Measurements from ENCODE around the gene MICAL3. TPM values are rescaled to one million over a fixed set of nuclear protein-coding genes. Genes with fewer than 3 reads are reported as not detected.

MICAL3 gene
- total RNA-seq, 1 donor from 2014 or later, result 47.5 TPM

- TF ChIP-seq, protein P1, sequence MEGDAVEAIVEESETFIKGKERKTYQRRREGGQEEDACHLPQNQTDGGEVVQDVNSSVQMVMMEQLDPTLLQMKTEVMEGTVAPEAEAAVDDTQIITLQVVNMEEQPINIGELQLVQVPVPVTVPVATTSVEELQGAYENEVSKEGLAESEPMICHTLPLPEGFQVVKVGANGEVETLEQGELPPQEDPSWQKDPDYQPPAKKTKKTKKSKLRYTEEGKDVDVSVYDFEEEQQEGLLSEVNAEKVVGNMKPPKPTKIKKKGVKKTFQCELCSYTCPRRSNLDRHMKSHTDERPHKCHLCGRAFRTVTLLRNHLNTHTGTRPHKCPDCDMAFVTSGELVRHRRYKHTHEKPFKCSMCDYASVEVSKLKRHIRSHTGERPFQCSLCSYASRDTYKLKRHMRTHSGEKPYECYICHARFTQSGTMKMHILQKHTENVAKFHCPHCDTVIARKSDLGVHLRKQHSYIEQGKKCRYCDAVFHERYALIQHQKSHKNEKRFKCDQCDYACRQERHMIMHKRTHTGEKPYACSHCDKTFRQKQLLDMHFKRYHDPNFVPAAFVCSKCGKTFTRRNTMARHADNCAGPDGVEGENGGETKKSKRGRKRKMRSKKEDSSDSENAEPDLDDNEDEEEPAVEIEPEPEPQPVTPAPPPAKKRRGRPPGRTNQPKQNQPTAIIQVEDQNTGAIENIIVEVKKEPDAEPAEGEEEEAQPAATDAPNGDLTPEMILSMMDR (conservative IDR thresholded peaks at IDR 0.05; ENCODE audit: low read depth, low read length), result peak; percentile 24
- H3K4me3 ChIP-seq (ENCODE audit: low read depth, low read length), result no peak overlapping the region
- DNase-seq (ENCODE audit: low read depth), result peak; percentile 30
Measured at GRCh38 chr22:17836992-17837742, 187.2 kb downstream of the MICAL3 start.

- no peak for DNase-seq (ENCODE audit: low read depth)
- TF ChIP-seq, protein P1 (conservative IDR thresholded peaks at IDR 0.05; ENCODE audit: low read depth, low read length), result no peak
- H3K4me3 ChIP-seq (ENCODE audit: low read depth, low read length), result no peak overlapping the region
Measured at GRCh38 chr22:17835256-17835655, 189.1 kb downstream of the MICAL3 start.

DNA sequence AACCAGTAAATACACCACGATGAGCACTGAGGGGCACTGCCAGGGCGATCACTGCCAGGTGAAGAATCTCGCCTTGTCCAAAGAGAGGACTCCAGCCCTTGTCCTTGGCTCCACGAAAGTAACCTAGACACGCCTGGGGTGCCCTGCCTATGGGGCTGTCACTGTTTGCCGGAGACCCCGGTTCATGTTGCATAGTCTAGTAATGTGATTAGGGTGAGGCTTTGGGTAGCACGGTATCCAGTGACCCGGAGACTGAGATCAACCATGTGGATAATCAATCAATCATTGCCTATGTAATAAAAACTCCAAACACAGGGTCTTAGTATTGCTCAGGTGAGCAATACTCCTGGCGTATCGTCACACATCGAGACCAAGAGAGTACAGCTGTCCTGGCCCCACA is 190.9 kb downstream of the MICAL3 start:
- H3K4me3 ChIP-seq (ENCODE audit: low read depth, low read length), result no peak overlapping the region
- DNase-seq (ENCODE audit: low read depth), result no peak
- TF ChIP-seq, protein P1 (conservative IDR thresholded peaks at IDR 0.05; ENCODE audit: low read depth, low read length), result no peak

DNA sequence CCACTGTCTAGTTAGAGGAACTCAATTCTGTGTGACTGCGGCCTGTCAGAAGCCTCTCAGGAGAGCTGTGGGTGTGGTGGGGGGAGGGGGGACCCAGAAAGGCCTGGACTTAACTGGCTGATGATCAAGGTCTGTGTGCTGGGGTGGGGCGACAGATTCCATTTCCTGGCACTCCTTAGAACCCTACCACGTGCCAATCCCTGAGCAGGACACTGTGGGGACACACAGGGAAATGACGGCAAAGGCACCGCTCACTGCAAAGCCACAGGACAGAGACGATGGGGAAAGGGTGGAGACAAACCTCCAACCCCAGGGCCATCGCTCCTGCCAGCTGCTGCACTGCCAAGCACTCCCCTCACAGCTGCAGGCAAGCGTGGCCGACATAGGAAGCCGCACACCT is 191.7 kb downstream of the MICAL3 start:
- DNase-seq (ENCODE audit: low read depth), result no peak
- TF ChIP-seq, protein P1 (conservative IDR thresholded peaks at IDR 0.05; ENCODE audit: low read depth, low read length), result no peak
- no peak overlapping the region for H3K4me3 ChIP-seq (ENCODE audit: low read depth, low read length)

- TF ChIP-seq, protein P1 (conservative IDR thresholded peaks at IDR 0.05; ENCODE audit: low read depth, low read length), result no peak
- DNase-seq (ENCODE audit: low read depth), result no peak
- H3K4me3 ChIP-seq (ENCODE audit: low read depth, low read length), result no peak overlapping the region
Measured at GRCh38 chr22:17831501-17832251, 192.7 kb downstream of the MICAL3 start.

DNA sequence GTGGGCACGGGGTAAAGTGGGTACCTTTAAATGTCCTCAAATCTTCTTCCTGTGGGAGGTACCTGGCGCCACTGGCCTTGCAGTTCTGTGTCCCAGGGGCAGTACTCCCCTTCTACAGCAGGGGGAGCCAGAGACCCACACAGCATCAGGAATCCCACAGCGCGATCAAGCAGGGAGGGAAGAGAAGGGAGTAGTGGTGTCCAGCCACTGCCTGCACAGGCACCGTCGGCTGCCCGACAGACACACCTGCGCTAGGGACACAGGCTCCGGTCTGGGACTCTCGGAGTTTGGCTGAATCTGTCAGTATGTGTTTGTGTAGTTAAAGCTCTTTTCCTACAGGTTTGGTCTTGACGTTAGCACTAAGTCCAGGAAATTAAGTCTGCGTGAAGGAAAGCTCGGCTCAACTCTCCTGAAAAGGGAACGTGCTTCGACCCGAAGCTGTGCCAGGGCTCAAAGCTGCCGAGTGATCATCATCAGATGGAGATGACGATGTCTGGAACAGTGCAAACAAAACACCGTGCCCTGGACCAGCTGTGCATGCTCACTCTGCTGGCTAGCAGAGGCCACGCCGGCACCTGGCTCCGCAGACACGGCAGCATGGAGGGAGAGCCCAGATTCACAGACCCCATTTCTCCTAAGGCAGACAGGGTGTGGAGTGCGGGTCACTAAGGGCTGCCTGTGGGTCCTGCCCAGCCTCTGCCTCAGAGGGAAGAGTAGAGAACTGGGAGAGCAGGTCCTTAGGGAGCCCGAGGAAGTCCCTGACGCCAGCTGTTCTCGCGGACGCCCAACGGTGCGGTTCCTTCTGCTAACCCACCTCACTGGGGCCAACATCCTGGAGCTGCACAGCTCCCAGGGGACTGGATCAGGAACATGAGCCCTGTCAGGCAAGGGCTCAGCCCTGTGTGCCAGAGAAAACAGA is 194.1 kb downstream of the MICAL3 start:
- peak; percentile 20 for DNase-seq (ENCODE audit: low read depth)
- no peak overlapping the region for H3K4me3 ChIP-seq (ENCODE audit: low read depth, low read length)
- TF ChIP-seq, protein P1 (conservative IDR thresholded peaks at IDR 0.05; ENCODE audit: low read depth, low read length), result peak; percentile 97
